ENCODE measurements around the gene METTL6. TPM values are rescaled to one million over a fixed set of nuclear protein-coding genes. Genes with fewer than 3 reads are reported as not detected.
"Not testable (repeated sequence)": the region's sequence is repeated elsewhere in the genome, so short reads cannot be mapped to it uniquely, and the experiment has no call there.

The METTL6 gene
- total RNA-seq (2014; rRNA removed; shearing (Covaris generic); ENCODE audit: low replicate concordance) = 11.2 and 14.2 TPM in 2 replicates

GRCh38 chr3:15427182-15427880, at the start of gene METTL6, which contains the start of gene EAF1:
TSS of gene METTL6 (minus strand) at chr3:15427544. CDS start at chr3:15426511, 1,033 bp downstream.
TSS of gene EAF1 (plus strand) at chr3:15427598. CDS start at chr3:15427780, 182 bp downstream.
- in situ Hi-C loops (cut with HindIII; ENCODE audit: low pct_unique_long_range_greater_than_20kb, low sequenced_read_pairs) = no loop called here
- peak; percentile 58 for DNase-seq (ENCODE audit: low read depth)

- no peak for DNase-seq (ENCODE audit: low read depth)
- in situ Hi-C loops (cut with HindIII; ENCODE audit: low pct_unique_long_range_greater_than_20kb, low sequenced_read_pairs) = no loop called here
Measured at GRCh38 chr3:15476378-15476777, 49.0 kb upstream of the METTL6 start.

- in situ Hi-C loops (cut with HindIII; ENCODE audit: low pct_unique_long_range_greater_than_20kb, low sequenced_read_pairs) = no loop called here
- no peak for DNase-seq (ENCODE audit: low read depth)
Measured at GRCh38 chr3:15475161-15475560, 47.8 kb upstream of the METTL6 start.

- in situ Hi-C loops (cut with HindIII; ENCODE audit: low pct_unique_long_range_greater_than_20kb, low sequenced_read_pairs) = no loop called here
- DNase-seq (ENCODE audit: low read depth) = no peak
Measured at GRCh38 chr3:15471861-15472260, 44.5 kb upstream of the METTL6 start.

- in situ Hi-C loops (cut with HindIII; ENCODE audit: low pct_unique_long_range_greater_than_20kb, low sequenced_read_pairs) = no loop called here
Measured at GRCh38 chr3:15470849-15471248, 43.5 kb upstream of the METTL6 start.

GRCh38 chr3:15470261-15470660, 42.9 kb upstream of the METTL6 start:
- DNase-seq (ENCODE audit: low read depth) = no peak
- in situ Hi-C loops (cut with HindIII; ENCODE audit: low pct_unique_long_range_greater_than_20kb, low sequenced_read_pairs) = no loop called here

More at GRCh38 chr3:15470849-15471248, 43.5 kb upstream of the METTL6 start:
- DNase-seq (ENCODE audit: low read depth) = no peak

GRCh38 chr3:15467227-15468181, 40.2 kb upstream of the METTL6 start:
- in situ Hi-C loops (cut with HindIII; ENCODE audit: low pct_unique_long_range_greater_than_20kb, low sequenced_read_pairs) = no loop called here

GRCh38 chr3:15465876-15466585, 38.7 kb upstream of the METTL6 start:
- DNase-seq (ENCODE audit: low read depth) = no peak
- in situ Hi-C loops (cut with HindIII; ENCODE audit: low pct_unique_long_range_greater_than_20kb, low sequenced_read_pairs) = no loop called here

More at GRCh38 chr3:15467227-15468181, 40.2 kb upstream of the METTL6 start:
- DNase-seq (ENCODE audit: low read depth) = no peak

- no peak for DNase-seq (ENCODE audit: low read depth)
- in situ Hi-C loops (cut with HindIII; ENCODE audit: low pct_unique_long_range_greater_than_20kb, low sequenced_read_pairs) = no loop called here
Measured at GRCh38 chr3:15462451-15462850, 35.1 kb upstream of the METTL6 start.

GRCh38 chr3:15460891-15461531, 33.7 kb upstream of the METTL6 start:
- in situ Hi-C loops (cut with HindIII; ENCODE audit: low pct_unique_long_range_greater_than_20kb, low sequenced_read_pairs) = no loop called here
- no peak for DNase-seq (ENCODE audit: low read depth)

GRCh38 chr3:15458212-15458780, 31.0 kb upstream of the METTL6 start:
- DNase-seq (ENCODE audit: low read depth) = no peak
- in situ Hi-C loops (cut with HindIII; ENCODE audit: low pct_unique_long_range_greater_than_20kb, low sequenced_read_pairs) = no loop called here

- DNase-seq (ENCODE audit: low read depth); in situ Hi-C loops (cut with HindIII; ENCODE audit: low pct_unique_long_range_greater_than_20kb, low sequenced_read_pairs): not testable (repeated sequence)
Measured at GRCh38 chr3:15456915-15457314, 29.6 kb upstream of the METTL6 start.

GRCh38 chr3:15456321-15456720, 29.0 kb upstream of the METTL6 start:
- in situ Hi-C loops (cut with HindIII; ENCODE audit: low pct_unique_long_range_greater_than_20kb, low sequenced_read_pairs) = no loop called here
- no peak for DNase-seq (ENCODE audit: low read depth)

GRCh38 chr3:15455756-15456155, 28.4 kb upstream of the METTL6 start:
- in situ Hi-C loops (cut with HindIII; ENCODE audit: low pct_unique_long_range_greater_than_20kb, low sequenced_read_pairs) = no loop called here

GRCh38 chr3:15454965-15455364, 27.6 kb upstream of the METTL6 start:
- in situ Hi-C loops (cut with HindIII; ENCODE audit: low pct_unique_long_range_greater_than_20kb, low sequenced_read_pairs) = no loop called here
- DNase-seq (ENCODE audit: low read depth) = no peak

More at GRCh38 chr3:15455756-15456155, 28.4 kb upstream of the METTL6 start:
- DNase-seq (ENCODE audit: low read depth) = no peak

GRCh38 chr3:15453991-15454625, 26.8 kb upstream of the METTL6 start:
- in situ Hi-C loops (cut with HindIII; ENCODE audit: low pct_unique_long_range_greater_than_20kb, low sequenced_read_pairs) = no loop called here
- DNase-seq (ENCODE audit: low read depth) = no peak

GRCh38 chr3:15453501-15453900, 26.2 kb upstream of the METTL6 start:
- in situ Hi-C loops (cut with HindIII; ENCODE audit: low pct_unique_long_range_greater_than_20kb, low sequenced_read_pairs) = no loop called here
- DNase-seq (ENCODE audit: low read depth) = no peak
